ENCODE measurements around the gene GPR12.

Gene GPR12

DNA sequence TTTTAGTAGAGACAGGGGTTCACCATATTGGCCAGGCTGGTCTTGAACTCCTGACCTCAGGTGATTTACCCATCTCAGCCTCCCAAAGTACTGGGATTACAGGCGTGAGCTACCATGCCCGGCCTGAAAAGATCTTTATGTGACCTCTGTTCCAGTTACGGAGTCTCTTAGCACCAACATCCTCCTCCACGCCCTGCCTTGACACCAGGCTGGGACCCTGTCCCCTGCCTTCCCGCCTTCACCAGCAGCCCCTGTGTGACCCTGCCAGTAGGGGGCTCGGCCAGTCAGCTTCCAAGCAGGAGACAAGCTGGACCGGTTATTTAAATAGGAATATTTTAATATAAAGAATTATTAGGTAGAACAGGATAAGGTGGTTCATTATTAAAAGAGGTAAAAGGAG is 54.2 kb downstream of the GPR12 start:
- Histone ChIP-seq H3K4me1 (ENCODE audit: control insufficient read depth, insufficient read depth, low read length, poor library complexity, severe bottlenecking) (no peaks in the 10 kb centered on the region), H3K27me3 (replicated peaks; ENCODE audit: control insufficient read depth, insufficient read depth, low read length, poor library complexity, severe bottlenecking) (no peaks in the 10 kb centered on the region), H3K9me3 (ENCODE audit: control insufficient read depth, low read length) (no peaks in the 10 kb centered on the region), H3K36me3 (ENCODE audit: control insufficient read depth, insufficient read depth, low read length) (no peaks in the 10 kb centered on the region), H3K4me3 (ENCODE audit: insufficient read depth, low read depth, low read length, poor library complexity, severe bottlenecking) (no peak overlapping the region), H3K27ac (ENCODE audit: insufficient read depth, low read length, poor library complexity, severe bottlenecking) (no peak overlapping the region)
- no peak for DNase-seq

DNA sequence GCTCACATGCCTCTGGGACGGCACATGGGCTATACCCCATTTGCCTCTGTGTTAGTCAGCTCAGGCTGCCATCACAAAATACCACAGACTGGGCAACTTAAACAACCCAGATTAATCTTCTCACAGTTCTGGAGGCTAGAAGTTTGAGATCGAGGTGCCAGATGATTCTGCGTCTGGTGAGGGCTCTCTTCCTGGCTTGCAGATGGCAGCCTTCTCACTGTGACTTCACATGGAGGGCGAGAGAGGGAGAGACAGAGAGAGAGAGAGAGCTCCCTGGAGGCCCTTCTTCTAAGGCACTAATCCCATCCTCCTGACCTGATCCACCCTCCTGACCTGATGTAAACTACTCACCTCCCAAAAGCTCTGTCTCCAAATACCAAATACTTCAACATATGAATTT is 55.0 kb downstream of the GPR12 start:
- Histone ChIP-seq H3K36me3 (ENCODE audit: control insufficient read depth, insufficient read depth, low read length) (no peaks in the 10 kb centered on the region), H3K27me3 (replicated peaks; ENCODE audit: control insufficient read depth, insufficient read depth, low read length, poor library complexity, severe bottlenecking) (no peaks in the 10 kb centered on the region), H3K4me3 (ENCODE audit: insufficient read depth, low read depth, low read length, poor library complexity, severe bottlenecking) (no peak overlapping the region), H3K9me3 (ENCODE audit: control insufficient read depth, low read length) (no peaks in the 10 kb centered on the region), H3K27ac (ENCODE audit: insufficient read depth, low read length, poor library complexity, severe bottlenecking) (no peak overlapping the region), H3K4me1 (ENCODE audit: control insufficient read depth, insufficient read depth, low read length, poor library complexity, severe bottlenecking) (no peaks in the 10 kb centered on the region)
- DNase-seq: no peak
